ENCODE measurements around the gene SYCP2L.

GRCh38 chr6:10977231-10977968 is 90.5 kb downstream of the SYCP2L start:
- TF ChIP-seq CTCF (conservative IDR thresholded peaks at IDR 0.05 in 1 of 2, IDR thresholded peaks at IDR 0.05 in 1 of 2; ENCODE audit: low read depth in 1 of 2, low read length in 2 of 2), result no peak
- TF ChIP-seq EZH2 (IDR thresholded peaks at IDR 0.05; ENCODE audit: low read length, missing control alignments), result no peak

Data from fibroblast of lung (primary cell).